GM12891 (cell line): ENCODE data around the gene SMARCC1.

Experiments
- DNase-seq: peaks from one replicate; pipeline ENCODE4 v3.0.0; 2011; ENCODE audit warnings: low spot score; ENCODE audit not compliant: insufficient read length
- FAIRE-seq: peaks from 2 replicates; lab custom pipeline; 2011; peaks lifted over from hg19 to GRCh38; lab: Jason Lieb, UNC
- PAX5 ChIP-seq: IDR thresholded peaks from 2 replicates; pipeline ENCODE4 v1.6.1; 2011; ENCODE audit warnings: low read length, moderate library complexity, mild to moderate bottlenecking; ENCODE audit not compliant: insufficient read depth, severe bottlenecking
- POLR2A ChIP-seq: IDR thresholded peaks from 2 replicates; pipeline ENCODE4 v1.6.1; 2011; ENCODE audit warnings: low read depth, low read length, control low read depth
- POLR2AphosphoS5 ChIP-seq: IDR thresholded peaks from 2 replicates; pipeline ENCODE4 v1.6.1; 2011; ENCODE audit warnings: low read depth, low read length, control low read depth
- POU2F2 ChIP-seq: IDR thresholded peaks from 2 replicates; pipeline ENCODE4 v1.6.1; 2011; ENCODE audit warnings: low read depth, mild to moderate bottlenecking, control low read depth, low read length, moderate library complexity
- SPI1 ChIP-seq: IDR thresholded peaks from 2 replicates; pipeline ENCODE4 v1.6.1; 2011; ENCODE audit warnings: low read depth, low read length, control low read depth
- TAF1 ChIP-seq: IDR thresholded peaks from 2 replicates; pipeline ENCODE4 v1.6.1; 2011; ENCODE audit warnings: low read depth, low read length, control low read depth

The SMARCC1 gene

GRCh38 chr3:47580481-47580880 lies 201.2 kb downstream of the SMARCC1 start:
- no peak for DNase-seq
- TF ChIP-seq POU2F2 (no peak), SPI1 (no peak), POLR2AphosphoS5 (no peak), POLR2A (no peak)
- no peak for FAIRE-seq

- TF ChIP-seq POU2F2: no peak
- TF ChIP-seq SPI1: no peak
- TF ChIP-seq POLR2A: no peak
- TF ChIP-seq POLR2AphosphoS5: no peak
- TF ChIP-seq PAX5: no peak
- TF ChIP-seq TAF1: no peak
- FAIRE-seq (no peak), DNase-seq (no peak)
These were observed 201.8 kb downstream of the SMARCC1 start for GRCh38 chr3:47579875-47580274.

GRCh38 chr3:47578691-47579632 lies 202.7 kb downstream of the SMARCC1 start, which contains the start of gene CSPG5:
CSPG5 (minus strand) TSS chr3:47578865; CDS start chr3:47578693, 172 bp downstream.
- no peak for TF ChIP-seq SPI1
- TF ChIP-seq POLR2A: no peak
- no peak for TF ChIP-seq PAX5
- TF ChIP-seq TAF1: no peak
- TF ChIP-seq POU2F2: no peak
- no peak for TF ChIP-seq POLR2AphosphoS5
- DNase-seq (peak; percentile 46), FAIRE-seq (no peak)

GRCh38 chr3:47578119-47578632 lies 203.5 kb downstream of the SMARCC1 start:
- FAIRE-seq: no peak
- peak; percentile 84 for DNase-seq
- TF ChIP-seq POU2F2 (no peak), PAX5 (no peak), SPI1 (no peak), POLR2A (no peak), TAF1 (no peak), POLR2AphosphoS5 (no peak)

GRCh38 chr3:47577583-47578118 lies 204.0 kb downstream of the SMARCC1 start:
- no peak for FAIRE-seq
- TF ChIP-seq POU2F2 (no peak), POLR2A (no peak), SPI1 (no peak), PAX5 (no peak), TAF1 (no peak), POLR2AphosphoS5 (no peak)
- no peak for DNase-seq

- no peak for TF ChIP-seq POU2F2
- TF ChIP-seq SPI1: 0 out of 2 replicates have a peak, but pooled peaks have one; percentile 10
- DNase-seq (no peak), FAIRE-seq (no peak)
These were observed 208.2 kb downstream of the SMARCC1 start for GRCh38 chr3:47573190-47574172.

GRCh38 chr3:47571391-47572175 lies 210.1 kb downstream of the SMARCC1 start:
- FAIRE-seq: no peak
- TF ChIP-seq POU2F2 (no peak), POLR2AphosphoS5 (no peak)
- no peak for DNase-seq

GRCh38 chr3:47568901-47569300 lies 212.8 kb downstream of the SMARCC1 start:
- no peak for DNase-seq
- no peak for FAIRE-seq

GRCh38 chr3:47567149-47567548 lies 214.5 kb downstream of the SMARCC1 start:
- no peak for DNase-seq
- TF ChIP-seq POU2F2: no peak
- TF ChIP-seq POLR2A: no peak
- no peak for TF ChIP-seq PAX5
- FAIRE-seq: no peak

More at GRCh38 chr3:47568901-47569300, 212.8 kb downstream of the SMARCC1 start:
- TF ChIP-seq POLR2A: no peak
- no peak for TF ChIP-seq POU2F2
- TF ChIP-seq PAX5: no peak
- no peak for TF ChIP-seq TAF1
- TF ChIP-seq SPI1: no peak
- no peak for TF ChIP-seq POLR2AphosphoS5
